Frontal cortex (tissue), 4 donors: Measurements from ENCODE around the gene SETDB1. TPM values are rescaled to one million over a fixed set of nuclear protein-coding genes. Genes with fewer than 3 reads are reported as not detected.
A peak's percentile ranks its signal among the peaks of the same experiment; 100 is the strongest.

Experiments used
- DNase-seq, 2 donors: peaks; one replicate each; pipeline ENCODE4 v3.0.0; 2012; ENCODE audit warnings: low spot score in 2 of 2
- FAIRE-seq: peaks from 2 replicates; lab custom pipeline; 2012; peaks lifted over from hg19 to GRCh38; lab: Jason Lieb, UNC
- total RNA-seq: library from RNA; depleted of rRNA; stranded (reverse); fragments of >200 nt; gene quantifications from one replicate; pipeline ENCODE4 v1.2.3, GENCODE V29; 2014
- donor health status: control.
- donor health status: control.
- donor health status: control.

The SETDB1 gene
- total RNA-seq, 1 donor from 2014 or later: 62.8 TPM

- DNase-seq: no peak
- FAIRE-seq: no peak
Observed at GRCh38 chr1:150999926-151000325, 73.8 kb downstream of the SETDB1 start.

- DNase-seq: no peak
- no peak for FAIRE-seq
Observed at GRCh38 chr1:151000408-151000807, 74.2 kb downstream of the SETDB1 start.

- FAIRE-seq (no peak), DNase-seq (no peak)
Observed at GRCh38 chr1:151001602-151002001, 75.4 kb downstream of the SETDB1 start.

- FAIRE-seq: no peak
- DNase-seq: no peak
Observed at GRCh38 chr1:151002051-151002450, 75.9 kb downstream of the SETDB1 start.

GRCh38 chr1:151002611-151003010, 76.4 kb downstream of the SETDB1 start:
- DNase-seq (no peak), FAIRE-seq (no peak)

- DNase-seq (no peak), FAIRE-seq (no peak)
Observed at GRCh38 chr1:151003180-151003579, 77.0 kb downstream of the SETDB1 start.

- no peak for FAIRE-seq
- no peak for DNase-seq
Observed at GRCh38 chr1:151005729-151006319, 79.7 kb downstream of the SETDB1 start.

GRCh38 chr1:151006327-151007052, 80.3 kb downstream of the SETDB1 start, which contains the start of gene MINDY1:
Gene MINDY1, minus strand, starts transcription at chr1:151006902. Its CDS starts 4,285 bp downstream, at chr1:151002617.
- DNase-seq (peak; percentile 74), FAIRE-seq (no peak)

- FAIRE-seq: no peak
- DNase-seq: no peak
Observed at GRCh38 chr1:151007853-151008243, 81.7 kb downstream of the SETDB1 start.

- FAIRE-seq: no peak
- DNase-seq: peak; percentile 91 to 97
Observed at GRCh38 chr1:151008244-151009205, 82.4 kb downstream of the SETDB1 start, which contains the start of gene PRUNE1. Gene PRUNE1, plus strand, starts transcription at chr1:151008449. Its CDS starts 184 bp downstream, at chr1:151008633.

GRCh38 chr1:151009206-151009587, 83.0 kb downstream of the SETDB1 start:
- FAIRE-seq (no peak), DNase-seq (no peak)

- FAIRE-seq (no peak), DNase-seq (no peak)
Observed at GRCh38 chr1:151009674-151010345, 83.6 kb downstream of the SETDB1 start.

- DNase-seq: no peak
- FAIRE-seq: no peak
Observed at GRCh38 chr1:151010346-151010726, 84.2 kb downstream of the SETDB1 start.

GRCh38 chr1:151011154-151011850, 85.1 kb downstream of the SETDB1 start:
- FAIRE-seq: no peak

GRCh38 chr1:151012684-151013471, 86.7 kb downstream of the SETDB1 start:
- FAIRE-seq (no peak), DNase-seq (no peak)

More at GRCh38 chr1:151011154-151011850, 85.1 kb downstream of the SETDB1 start:
- no peak for DNase-seq

GRCh38 chr1:151013518-151013917, 87.4 kb downstream of the SETDB1 start:
- FAIRE-seq (no peak), DNase-seq (no peak)
